Measurements from ENCODE around the gene ARHGEF40. TPM values are rescaled to one million over a fixed set of nuclear protein-coding genes. Genes with fewer than 3 reads are reported as not detected.
A peak's percentile ranks its signal among the peaks of the same experiment; 100 is the strongest.

ARHGEF40 gene
- total RNA-seq, 1 donor from 2014 or later, result 21.3 TPM

GRCh38 chr14:21084396-21084795, 14.3 kb downstream of the ARHGEF40 start:
- peaks cover 11% of the 10 kb centered on the region for H3K4me1 ChIP-seq
- intact Hi-C loops (cut with micrococcal nuclease), result no loop called here
- peaks cover 92% of the 10 kb centered on the region for H3K36me3 ChIP-seq
- no peak for DNase-seq
- no peak for TF ChIP-seq CTCF (IDR thresholded peaks at IDR 0.05; ENCODE audit: borderline replicate concordance)
- H3K27ac ChIP-seq (replicated peaks), result no peak overlapping the region
- no peaks in the 10 kb centered on the region for H3K9me3 ChIP-seq (replicated peaks)
- H3K4me3 ChIP-seq, result no peak overlapping the region
- no peaks in the 10 kb centered on the region for H3K27me3 ChIP-seq (ENCODE audit: low read depth)

GRCh38 chr14:21084998-21085853, 15.1 kb downstream of the ARHGEF40 start:
- no peak for TF ChIP-seq CTCF (IDR thresholded peaks at IDR 0.05; ENCODE audit: borderline replicate concordance)
- Histone ChIP-seq H3K4me1 (peaks cover 11% of the 10 kb centered on the region), H3K27ac (replicated peaks) (peak overlapping the region; percentile 58), H3K4me3 (no peak overlapping the region), H3K27me3 (ENCODE audit: low read depth) (no peaks in the 10 kb centered on the region), H3K36me3 (peaks cover 91% of the 10 kb centered on the region), H3K9me3 (replicated peaks) (no peaks in the 10 kb centered on the region)
- intact Hi-C loops (cut with micrococcal nuclease), result no loop called here
- no peak for DNase-seq

- intact Hi-C loops (cut with micrococcal nuclease), result no loop called here
- Histone ChIP-seq H3K4me3 (no peak overlapping the region), H3K4me1 (peaks cover 11% of the 10 kb centered on the region), H3K9me3 (replicated peaks) (no peaks in the 10 kb centered on the region), H3K27me3 (ENCODE audit: low read depth) (no peaks in the 10 kb centered on the region), H3K36me3 (peaks cover 91% of the 10 kb centered on the region), H3K27ac (replicated peaks) (peak overlapping the region; percentile 27)
- DNase-seq, result no peak
- TF ChIP-seq CTCF (IDR thresholded peaks at IDR 0.05; ENCODE audit: borderline replicate concordance), result no peak
Observed at GRCh38 chr14:21086908-21087293, 16.8 kb downstream of the ARHGEF40 start.

- H3K27ac ChIP-seq (replicated peaks), result peak overlapping the region; percentile 27
- H3K4me1 ChIP-seq, result peaks cover 16% of the 10 kb centered on the region
- DNase-seq, result no peak
- intact Hi-C loops (cut with micrococcal nuclease), result no loop called here
- no peak overlapping the region for H3K4me3 ChIP-seq
- H3K27me3 ChIP-seq (ENCODE audit: low read depth), result no peaks in the 10 kb centered on the region
- no peak for TF ChIP-seq CTCF (IDR thresholded peaks at IDR 0.05; ENCODE audit: borderline replicate concordance)
- H3K9me3 ChIP-seq (replicated peaks), result no peaks in the 10 kb centered on the region
- peaks cover 90% of the 10 kb centered on the region for H3K36me3 ChIP-seq
Observed at GRCh38 chr14:21087294-21088091, 17.4 kb downstream of the ARHGEF40 start.

- no peak overlapping the region for H3K27ac ChIP-seq (replicated peaks)
- no peaks in the 10 kb centered on the region for H3K27me3 ChIP-seq (ENCODE audit: low read depth)
- peaks cover 83% of the 10 kb centered on the region for H3K36me3 ChIP-seq
- DNase-seq, result no peak
- intact Hi-C loops (cut with micrococcal nuclease), result no loop called here
- H3K9me3 ChIP-seq (replicated peaks), result no peaks in the 10 kb centered on the region
- H3K4me1 ChIP-seq, result peaks cover 21% of the 10 kb centered on the region
- H3K4me3 ChIP-seq, result no peak overlapping the region
- TF ChIP-seq CTCF (IDR thresholded peaks at IDR 0.05; ENCODE audit: borderline replicate concordance), result no peak
Observed at GRCh38 chr14:21088687-21089086, 18.6 kb downstream of the ARHGEF40 start.

All from left ventricle myocardium inferior (tissue), 1 donor.